NB4 (cell line): ENCODE data around the gene TEKT5.
A peak's percentile ranks its signal among the peaks of the same experiment; 100 is the strongest.

Experiments
- DNase-seq: peaks from one replicate; pipeline ENCODE4 v3.0.0; 2010; ENCODE audit warnings: low read depth
- H3K4me3 ChIP-seq: one replicate; pipeline ENCODE4 v1.5.1; 2011; ENCODE audit warnings: mild to moderate bottlenecking, low read depth, low read length, moderate library complexity
- CTCF ChIP-seq: IDR thresholded peaks from one replicate; pipeline ENCODE4 v1.5.1; 2012; ENCODE audit warnings: low read depth, low read length
- MAX ChIP-seq: IDR thresholded peaks from 2 replicates; pipeline ENCODE4 v1.6.1; 2011; ENCODE audit warnings: low read depth, low read length
- MYC ChIP-seq: IDR thresholded peaks from 2 replicates; pipeline ENCODE4 v1.6.1; 2011; ENCODE audit warnings: low read depth, low read length
- POLR2A ChIP-seq: IDR thresholded peaks from 2 replicates; pipeline ENCODE4 v1.6.1; 2011; ENCODE audit warnings: mild to moderate bottlenecking; ENCODE audit not compliant: insufficient read length; ENCODE audit errors: extremely low read depth

TEKT5 gene

GRCh38 chr16:10661737-10662136 lies 33.0 kb downstream of the TEKT5 start:
- DNase-seq, result no peak
- no peak for TF ChIP-seq POLR2A
- TF ChIP-seq MAX, result no peak
- no peak for TF ChIP-seq MYC
- TF ChIP-seq CTCF, result no peak
- H3K4me3 ChIP-seq, result no peak overlapping the region

- DNase-seq, result no peak
- TF ChIP-seq MAX, result no peak
- no peak for TF ChIP-seq POLR2A
- TF ChIP-seq CTCF, result no peak
- no peak for TF ChIP-seq MYC
- no peak overlapping the region for H3K4me3 ChIP-seq
These were observed 33.6 kb downstream of the TEKT5 start for GRCh38 chr16:10660950-10661635.

- peak; percentile 38 for DNase-seq
- H3K4me3 ChIP-seq, result no peak overlapping the region
- TF ChIP-seq MYC, result no peak
- no peak for TF ChIP-seq MAX
- no peak for TF ChIP-seq POLR2A
- no peak for TF ChIP-seq CTCF
These were observed 35.8 kb downstream of the TEKT5 start for GRCh38 chr16:10658943-10659342.

- no peak for DNase-seq
- TF ChIP-seq MYC, result no peak
- no peak for TF ChIP-seq MAX
- no peak for TF ChIP-seq CTCF
- no peak for TF ChIP-seq POLR2A
These were observed 36.8 kb downstream of the TEKT5 start for GRCh38 chr16:10657925-10658324.

GRCh38 chr16:10656618-10657017 lies 38.1 kb downstream of the TEKT5 start:
- no peak overlapping the region for H3K4me3 ChIP-seq
- DNase-seq, result no peak
- TF ChIP-seq MYC, result no peak
- TF ChIP-seq MAX, result no peak
- TF ChIP-seq CTCF, result no peak
- no peak for TF ChIP-seq POLR2A

More at GRCh38 chr16:10657925-10658324, 36.8 kb downstream of the TEKT5 start:
- no peak overlapping the region for H3K4me3 ChIP-seq
